GM19238 (cell line): ENCODE data around the gene CYSLTR1.
"Not testable (repeated sequence)": the region's sequence is repeated elsewhere in the genome, so short reads cannot be mapped to it uniquely, and the experiment has no call there.

ENCODE experiments used
- DNase-seq: peaks from one replicate; pipeline ENCODE4 v3.0.0; 2011; ENCODE audit warnings: low spot score; ENCODE audit not compliant: insufficient read length

CYSLTR1 gene

DNA sequence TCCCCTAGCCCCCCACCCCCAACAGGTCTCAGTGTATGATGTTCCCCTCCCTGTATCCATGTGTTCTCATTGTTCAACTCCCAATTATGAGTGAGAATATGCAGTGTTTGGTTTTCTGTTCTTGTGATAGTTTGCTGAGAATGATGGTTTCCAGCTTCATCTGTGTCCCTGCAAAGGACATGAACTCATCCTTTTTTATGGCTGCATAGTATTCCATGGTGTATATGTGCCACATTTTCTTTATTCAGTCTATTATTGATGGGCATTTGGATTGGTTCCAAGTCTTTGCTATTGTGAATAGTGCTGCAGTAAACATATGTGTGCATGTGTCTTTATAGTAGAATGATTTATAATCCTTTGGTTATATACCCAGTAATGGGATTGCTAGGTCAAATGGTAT, 101.4 kb downstream of the CYSLTR1 start:
- not testable (repeated sequence) for DNase-seq
